HG03469 (cell line): ENCODE measurements around the gene MSX1.
"Not testable (repeated sequence)": the region's sequence is repeated elsewhere in the genome, so short reads cannot be mapped to it uniquely, and the experiment has no call there.

Experiments used
- ATAC-seq: cut with Tn5 transposase; IDR thresholded peaks from one replicate; pipeline ENCODE4 v1.9.1; 2021; ENCODE audit warnings: mild to moderate bottlenecking, moderate library complexity, moderate number of reproducible peaks; ENCODE audit not compliant: unreplicated experiment

Gene MSX1

DNA sequence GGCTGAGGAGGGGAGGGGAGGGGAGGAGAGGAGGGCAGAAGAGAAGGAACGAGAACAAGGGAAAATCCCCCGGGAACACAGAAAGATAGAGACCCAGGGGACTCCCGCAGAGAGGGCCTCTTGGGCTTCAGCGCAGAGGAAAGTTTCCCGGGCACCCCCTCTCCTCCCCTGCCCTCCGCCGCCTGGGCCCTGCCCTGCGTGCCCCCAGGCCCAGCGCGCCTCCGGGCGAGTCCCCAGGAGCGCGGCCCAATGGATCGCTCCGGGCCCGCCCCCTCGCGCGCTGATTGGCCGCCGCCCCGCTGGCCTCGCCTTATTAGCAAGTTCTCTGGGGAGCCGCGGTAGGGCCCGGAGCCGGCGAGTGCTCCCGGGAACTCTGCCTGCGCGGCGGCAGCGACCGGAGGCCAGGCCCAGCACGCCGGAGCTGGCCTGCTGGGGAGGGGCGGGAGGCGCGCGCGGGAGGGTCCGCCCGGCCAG lies at the start of gene MSX1:
Gene MSX1 (plus strand): TSS at position 341 of the 474 bp plus-strand sequence. CDS start 235 bp downstream, outside the sequence.
- ATAC-seq, result peak; percentile 71

GRCh38 chr4:4810092-4810774 lies 49.2 kb upstream of the MSX1 start:
- ATAC-seq, result no peak

DNA sequence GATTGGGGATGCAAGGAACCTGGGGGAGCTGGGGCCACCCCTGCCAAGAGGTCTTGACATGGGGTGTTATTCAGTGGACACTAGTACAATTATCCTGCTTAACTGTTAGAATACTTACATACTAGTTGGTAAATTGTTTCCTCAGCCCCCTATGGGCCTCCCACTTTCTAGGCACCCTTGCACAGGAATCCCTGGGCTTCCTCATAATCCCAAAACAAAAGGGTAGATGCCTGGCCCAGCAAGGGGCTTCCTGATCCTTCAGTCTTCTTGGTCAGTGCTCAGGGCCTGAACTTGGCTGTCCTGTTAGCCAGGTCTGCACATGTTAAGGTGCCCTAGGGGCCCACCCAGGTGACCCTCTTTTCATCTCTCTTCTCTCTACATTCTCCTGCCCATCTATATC lies 48.7 kb upstream of the MSX1 start:
- no peak for ATAC-seq

DNA sequence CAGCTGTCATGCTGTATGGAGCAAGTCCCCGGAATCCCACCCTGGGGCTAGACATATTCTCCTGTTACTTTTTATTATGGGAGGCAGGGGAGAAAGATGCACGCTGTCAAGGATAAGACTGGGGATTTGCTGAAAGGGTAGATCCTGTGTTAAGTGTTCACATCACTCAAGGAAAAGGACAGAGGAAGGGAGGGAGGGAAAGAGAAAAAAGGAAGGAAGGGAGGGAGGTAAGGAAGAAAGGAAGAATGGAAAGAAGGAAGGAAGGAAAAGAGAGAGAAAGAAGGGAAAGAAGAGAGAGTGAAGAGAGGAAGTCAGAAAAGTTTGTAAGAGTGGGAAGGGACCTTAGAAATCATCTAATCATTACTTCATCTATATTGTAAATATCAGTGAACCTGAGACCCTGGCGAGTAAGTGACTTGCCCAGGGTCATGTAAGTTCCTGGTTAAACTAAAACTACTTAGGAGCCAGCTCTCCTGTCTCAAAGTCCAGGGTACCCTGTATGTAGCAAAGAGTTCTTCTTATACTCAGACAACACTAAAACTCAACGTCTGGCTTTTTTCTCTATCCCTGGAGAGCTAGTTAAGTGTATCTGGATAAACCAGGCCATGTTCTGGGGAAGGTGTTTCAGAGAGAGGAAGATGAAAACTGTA lies 47.2 kb upstream of the MSX1 start:
- no peak for ATAC-seq

DNA sequence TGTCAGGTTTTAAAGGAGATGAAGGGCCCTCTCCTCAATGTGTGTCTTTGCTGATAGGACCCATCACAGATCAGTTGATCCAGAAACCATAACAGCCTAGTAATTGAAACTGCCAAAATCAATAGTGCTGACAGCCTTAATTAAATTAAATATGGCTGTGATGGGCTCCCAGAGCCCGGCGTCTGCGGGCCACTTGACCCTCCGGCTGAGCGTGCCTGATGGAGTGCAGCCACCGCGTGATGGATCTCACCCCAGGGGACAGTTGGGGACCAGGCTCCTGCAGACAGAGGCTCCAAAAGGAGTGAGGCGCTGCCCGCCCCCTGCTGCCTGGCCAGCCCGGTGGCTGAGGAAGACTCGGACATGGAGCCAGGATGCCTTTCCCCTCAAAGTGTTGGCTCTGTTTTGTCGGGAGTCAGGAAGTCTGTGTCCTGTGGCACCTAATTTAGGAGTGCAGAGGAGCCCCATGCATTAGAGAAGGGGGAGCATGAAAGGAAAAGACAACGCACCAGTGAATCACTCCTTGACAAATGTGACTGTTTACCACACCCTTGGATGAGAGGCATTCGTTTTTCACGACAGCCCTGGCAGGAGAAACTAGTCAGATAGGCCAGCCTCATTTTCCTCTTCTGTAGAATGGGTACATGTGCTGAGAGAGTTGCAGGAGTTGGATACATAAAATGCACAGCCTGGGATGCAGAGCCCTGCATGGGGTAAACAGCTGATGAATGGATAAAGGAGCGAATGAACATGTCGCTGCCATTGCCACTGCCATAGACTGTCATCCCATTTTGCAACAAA lies 40.9 kb upstream of the MSX1 start:
- ATAC-seq, result no peak

GRCh38 chr4:4819213-4819606 lies 40.3 kb upstream of the MSX1 start:
- ATAC-seq, result no peak

DNA sequence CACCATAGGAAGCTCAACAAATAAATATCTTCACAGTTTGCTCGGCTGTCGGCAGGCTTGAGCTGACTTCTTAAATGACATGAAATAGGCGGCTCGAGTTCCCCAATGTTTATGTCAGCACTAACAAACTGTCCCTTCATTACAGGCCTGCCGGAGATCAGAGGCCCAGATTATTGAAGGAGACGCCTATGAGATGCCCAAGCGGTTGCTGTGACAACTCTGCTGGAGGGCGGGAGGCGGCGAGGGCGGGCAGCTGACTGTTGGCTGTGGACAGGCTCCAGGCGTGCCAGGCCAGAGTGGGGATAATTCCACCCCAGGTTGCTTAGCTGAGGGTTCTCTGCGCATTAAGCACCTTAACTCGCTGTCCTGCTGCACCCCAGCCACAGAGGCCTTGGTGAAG lies 39.2 kb upstream of the MSX1 start:
- no peak for ATAC-seq

DNA sequence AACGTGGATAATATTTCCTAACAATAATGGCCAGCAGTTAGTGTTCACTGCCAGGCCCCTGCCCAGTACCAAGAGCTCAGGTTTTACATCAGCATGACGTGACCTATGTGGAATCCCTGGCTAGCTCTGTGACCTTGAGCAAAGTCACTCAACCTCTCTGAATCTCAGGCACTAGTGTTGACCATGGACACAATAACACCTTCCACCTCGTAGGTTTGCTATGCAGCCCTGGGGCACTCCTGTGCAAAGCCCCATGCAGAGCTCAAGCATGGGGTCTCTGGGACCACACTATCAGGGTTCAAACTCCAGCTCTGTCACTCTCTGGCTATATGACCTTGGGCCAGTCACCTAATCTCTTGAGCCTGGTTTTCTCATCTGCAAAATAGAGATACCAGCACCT lies 38.7 kb upstream of the MSX1 start:
- no peak for ATAC-seq

DNA sequence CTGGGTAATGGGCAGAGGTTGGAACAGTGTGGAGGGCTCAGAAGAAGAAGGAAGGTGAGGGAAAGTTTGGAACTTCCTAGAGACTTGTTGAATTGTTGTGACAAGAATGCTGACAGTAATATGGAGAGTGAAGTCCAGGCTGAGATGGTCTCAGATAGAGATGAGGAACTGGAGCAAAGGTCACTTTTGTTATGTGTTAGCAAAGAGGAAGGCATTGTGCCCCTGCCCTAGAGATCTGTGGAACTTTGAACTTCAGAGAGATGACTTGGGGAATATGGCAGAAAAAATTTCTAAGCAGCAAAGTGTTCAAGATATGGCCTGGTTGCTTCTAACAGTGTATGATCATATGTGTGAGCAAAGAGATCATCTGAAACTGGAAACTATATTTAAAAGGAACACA lies 37.9 kb upstream of the MSX1 start:
- ATAC-seq, result no peak

DNA sequence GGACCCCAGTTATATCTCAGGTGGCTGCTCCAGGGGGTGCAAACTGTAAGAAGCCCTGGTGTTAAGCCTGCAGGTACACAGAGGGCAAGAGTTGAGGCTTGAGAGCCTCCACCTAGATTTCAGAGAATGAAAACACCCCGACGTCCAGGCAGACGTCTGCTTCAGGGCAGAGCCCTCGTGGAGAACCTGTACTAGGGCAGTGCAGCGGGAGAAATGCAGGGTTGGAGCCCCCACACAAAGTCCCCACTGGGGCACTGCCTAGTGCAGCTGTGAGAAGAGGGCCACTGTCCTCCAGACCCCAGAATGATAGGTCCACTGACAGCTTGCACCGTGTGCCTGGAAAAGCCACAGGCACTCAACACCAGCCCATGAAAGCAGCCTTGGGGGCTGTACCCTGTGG lies 37.2 kb upstream of the MSX1 start:
- not testable (repeated sequence) for ATAC-seq

GRCh38 chr4:4823621-4824162 lies 35.8 kb upstream of the MSX1 start:
- no peak for ATAC-seq

GRCh38 chr4:4824232-4824631 lies 35.2 kb upstream of the MSX1 start:
- ATAC-seq, result no peak

DNA sequence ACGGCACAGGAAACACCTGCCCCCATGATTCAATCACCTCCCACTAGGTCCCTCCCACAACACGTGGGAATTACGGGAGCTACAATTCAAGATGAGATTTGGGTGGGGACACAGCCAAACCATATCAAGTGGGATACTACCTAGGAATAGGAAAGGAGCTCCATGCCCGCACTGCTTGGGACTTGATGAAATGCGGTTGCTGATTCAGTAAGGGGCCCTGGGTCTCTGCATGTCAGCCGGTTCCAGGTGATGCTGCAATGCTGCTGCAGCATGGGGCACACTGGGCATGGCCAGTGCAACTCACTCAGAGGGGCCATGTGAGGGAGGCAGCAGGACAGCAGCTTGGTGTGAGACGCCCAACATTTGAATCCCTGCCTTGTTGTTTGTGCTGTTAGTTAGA lies 34.0 kb upstream of the MSX1 start:
- no peak for ATAC-seq

DNA sequence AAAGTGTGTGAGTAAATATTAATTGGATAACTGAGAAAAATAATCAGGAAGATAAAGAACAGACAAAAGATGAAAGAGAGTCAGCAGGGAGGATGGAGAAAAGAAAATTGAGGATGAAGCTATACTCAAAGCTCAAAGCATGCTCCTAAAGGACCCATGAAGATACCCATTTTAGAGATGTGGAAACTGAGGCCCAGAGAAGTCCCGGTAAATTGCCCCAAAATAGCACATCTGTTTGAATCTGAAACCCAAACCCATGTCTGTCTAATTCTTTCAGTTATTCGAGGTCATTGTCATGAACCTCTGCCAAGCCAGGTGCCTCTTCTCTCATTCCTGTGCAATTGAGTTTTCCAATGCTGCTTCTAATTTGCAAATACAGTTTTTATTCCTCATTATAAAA lies 29.6 kb upstream of the MSX1 start:
- ATAC-seq, result no peak

- no peak for ATAC-seq
Measured at GRCh38 chr4:4831266-4831665, 28.2 kb upstream of the MSX1 start.

GRCh38 chr4:4831825-4832224 lies 27.6 kb upstream of the MSX1 start:
- ATAC-seq, result no peak

- no peak for ATAC-seq
Measured at GRCh38 chr4:4836044-4836443, 23.4 kb upstream of the MSX1 start.

- ATAC-seq, result no peak
Measured at GRCh38 chr4:4837316-4837715, 22.1 kb upstream of the MSX1 start.

DNA sequence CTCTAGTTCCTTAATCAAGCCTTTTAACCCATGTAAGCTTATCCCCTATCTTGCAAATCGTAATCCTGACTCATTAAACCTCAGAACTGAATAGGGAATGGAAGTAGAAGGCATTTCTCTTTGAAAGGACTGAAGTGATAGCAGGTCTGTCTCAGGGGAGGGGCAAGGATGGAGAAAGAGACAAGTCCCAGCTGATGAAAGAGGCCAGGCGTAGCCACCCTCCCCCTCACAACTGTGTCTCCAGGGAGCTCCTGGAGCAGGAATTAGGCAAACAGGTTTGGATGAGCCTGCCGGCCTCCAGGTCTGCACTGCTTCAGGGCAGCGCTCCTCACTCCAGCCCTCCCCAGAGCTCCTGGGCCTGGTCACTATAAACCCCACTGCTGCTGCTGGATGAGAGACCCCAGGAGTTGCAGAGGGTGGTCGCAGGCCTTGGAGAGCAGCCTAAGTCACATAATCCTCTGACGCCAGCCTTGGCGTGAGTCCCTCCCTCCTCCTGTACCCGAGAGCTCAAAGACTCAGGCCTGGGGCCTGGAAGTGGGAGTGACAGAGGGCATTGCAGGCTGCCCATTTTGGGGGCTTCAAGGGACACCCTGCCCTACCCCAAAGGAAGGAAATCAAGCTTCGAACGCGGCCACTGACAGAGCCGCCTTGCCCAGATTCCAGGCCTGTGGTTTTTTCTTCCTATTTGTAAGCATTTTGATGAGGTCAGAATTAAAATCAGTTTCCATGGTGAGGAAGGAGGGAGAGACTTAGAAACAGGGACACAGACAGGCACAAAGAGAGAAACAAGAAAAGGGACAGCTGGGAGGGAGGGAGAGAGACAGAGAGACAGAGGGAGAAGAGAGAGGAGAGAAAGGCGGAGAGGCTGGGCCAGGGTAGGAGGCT lies 21.2 kb upstream of the MSX1 start:
- ATAC-seq, result no peak

- no peak for ATAC-seq
Measured at GRCh38 chr4:4838936-4839810, 20.3 kb upstream of the MSX1 start.
